Kidney epithelial cell (primary cell): ENCODE data around the gene UPK2. TPM values are rescaled to one million over a fixed set of nuclear protein-coding genes. Genes with fewer than 3 reads are reported as not detected.
A peak's percentile ranks its signal among the peaks of the same experiment; 100 is the strongest.

Source experiments
- DNase-seq: peaks from one replicate; pipeline ENCODE4 v3.0.0-alpha.2; 2010; ENCODE audit warnings: low read depth
- H3K27me3 ChIP-seq: 2 replicates; pipeline ENCODE4 v1.6.0; 2011; ENCODE audit warnings: low read length; ENCODE audit not compliant: control insufficient read depth, insufficient read depth
- H3K36me3 ChIP-seq: 2 replicates; pipeline ENCODE4 v1.5.1; 2011; ENCODE audit warnings: low read length; ENCODE audit not compliant: control insufficient read depth, insufficient read depth
- H3K4me3 ChIP-seq: 2 replicates; pipeline ENCODE4 v1.5.1; 2011; ENCODE audit warnings: low read depth, mild to moderate bottlenecking, control low read depth, low read length
- total RNA-seq: library from RNA; depleted of rRNA; stranded (reverse); fragments of >200 nt; gene quantifications from 2 replicates; pipeline ENCODE4 v1.2.3, GENCODE V29; 2015
- TF ChIP-seq, protein P1 (sequence below): IDR thresholded peaks from 2 replicates; pipeline ENCODE4 v1.5.1; 2011; ENCODE audit warnings: mild to moderate bottlenecking, moderate library complexity, low read length, control low read depth, inconsistent platforms; ENCODE audit not compliant: insufficient read depth, poor library complexity, severe bottlenecking

Gene UPK2
- total RNA-seq, 1 donor from 2014 or later: 0.25 TPM

- Histone ChIP-seq H3K4me3 (peak overlapping the region; percentile 90), H3K36me3 (peaks cover 1% of the 10 kb centered on the region), H3K27me3 (no peaks in the 10 kb centered on the region)
- TF ChIP-seq, protein P1, sequence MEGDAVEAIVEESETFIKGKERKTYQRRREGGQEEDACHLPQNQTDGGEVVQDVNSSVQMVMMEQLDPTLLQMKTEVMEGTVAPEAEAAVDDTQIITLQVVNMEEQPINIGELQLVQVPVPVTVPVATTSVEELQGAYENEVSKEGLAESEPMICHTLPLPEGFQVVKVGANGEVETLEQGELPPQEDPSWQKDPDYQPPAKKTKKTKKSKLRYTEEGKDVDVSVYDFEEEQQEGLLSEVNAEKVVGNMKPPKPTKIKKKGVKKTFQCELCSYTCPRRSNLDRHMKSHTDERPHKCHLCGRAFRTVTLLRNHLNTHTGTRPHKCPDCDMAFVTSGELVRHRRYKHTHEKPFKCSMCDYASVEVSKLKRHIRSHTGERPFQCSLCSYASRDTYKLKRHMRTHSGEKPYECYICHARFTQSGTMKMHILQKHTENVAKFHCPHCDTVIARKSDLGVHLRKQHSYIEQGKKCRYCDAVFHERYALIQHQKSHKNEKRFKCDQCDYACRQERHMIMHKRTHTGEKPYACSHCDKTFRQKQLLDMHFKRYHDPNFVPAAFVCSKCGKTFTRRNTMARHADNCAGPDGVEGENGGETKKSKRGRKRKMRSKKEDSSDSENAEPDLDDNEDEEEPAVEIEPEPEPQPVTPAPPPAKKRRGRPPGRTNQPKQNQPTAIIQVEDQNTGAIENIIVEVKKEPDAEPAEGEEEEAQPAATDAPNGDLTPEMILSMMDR: no peak
- DNase-seq: peak; percentile 62
Observed at GRCh38 chr11:118998822-118999221, 42.7 kb downstream of the UPK2 start.

DNA sequence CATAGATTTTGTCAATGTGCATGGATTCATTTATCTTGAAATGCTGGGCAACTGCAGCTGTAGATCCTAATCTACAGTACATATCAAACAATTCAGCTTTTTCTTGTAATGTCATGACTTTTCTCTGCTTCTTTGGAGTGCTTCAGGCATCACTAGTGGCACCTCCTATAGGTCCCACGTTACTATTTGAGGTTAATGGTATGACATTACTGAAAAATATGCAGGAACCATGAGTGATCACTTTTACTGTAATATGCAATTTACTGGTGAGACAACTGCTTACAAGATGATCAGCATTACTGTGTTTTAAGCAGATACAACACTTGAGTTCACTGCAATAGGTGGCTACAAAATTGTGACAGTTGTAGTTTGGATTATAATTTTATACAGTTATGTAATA lies 44.8 kb downstream of the UPK2 start:
- Histone ChIP-seq H3K36me3 (peaks cover 1% of the 10 kb centered on the region), H3K4me3 (no peak overlapping the region), H3K27me3 (no peaks in the 10 kb centered on the region)
- TF ChIP-seq, protein P1: no peak
- DNase-seq: no peak

- Histone ChIP-seq H3K4me3 (no peak overlapping the region), H3K27me3 (no peaks in the 10 kb centered on the region), H3K36me3 (peaks cover 3% of the 10 kb centered on the region)
- DNase-seq: no peak
- TF ChIP-seq, protein P1: no peak
Observed at GRCh38 chr11:119006656-119007055, 50.6 kb downstream of the UPK2 start.

Other genes with a start within 250 kb of the UPK2 start
- 77.4 and 104 TPM in 2 replicates for gene DDX6, start 165.1 kb upstream of the UPK2 start, total RNA-seq
- under 0.01 and 0.14 TPM in 2 replicates for gene CXCR5, start 72.4 kb upstream of the UPK2 start, total RNA-seq
- 48.3 and 51.9 TPM in 2 replicates for gene BCL9L, start 30.4 kb upstream of the UPK2 start, total RNA-seq
- gene FOXR1, start 15.5 kb downstream of the UPK2 start, total RNA-seq: not detected in 2 replicates
- 25.4 and 29.8 TPM in 2 replicates for gene CENATAC, start 41.8 kb downstream of the UPK2 start, total RNA-seq
- 1,597 and 2,068 TPM in 2 replicates for gene RPS25, start 62.0 kb downstream of the UPK2 start, total RNA-seq
- gene TRAPPC4, start 62.5 kb downstream of the UPK2 start, total RNA-seq: 61.2 and 72.6 TPM in 2 replicates
- gene SLC37A4, start 74.6 kb downstream of the UPK2 start, total RNA-seq: 20.7 and 27.9 TPM in 2 replicates
- 280 and 303 TPM in 2 replicates for gene HYOU1, start 100.9 kb downstream of the UPK2 start, total RNA-seq
- 30.7 and 39.0 TPM in 2 replicates for gene VPS11, start 111.5 kb downstream of the UPK2 start, total RNA-seq
- gene HMBS, start 128.6 kb downstream of the UPK2 start, total RNA-seq: 27.7 and 29.7 TPM in 2 replicates
- gene DPAGT1, start 145.6 kb downstream of the UPK2 start, total RNA-seq: 16.4 and 26.6 TPM in 2 replicates
- 11.8 and 12.7 TPM in 2 replicates for gene C2CD2L, start 151.0 kb downstream of the UPK2 start, total RNA-seq
- 25.0 and 28.8 TPM in 2 replicates for gene HINFP, start 165.3 kb downstream of the UPK2 start, total RNA-seq
- gene ABCG4, start 192.8 kb downstream of the UPK2 start, total RNA-seq: 0.13 and 0.82 TPM in 2 replicates
- 10.6 and 15.0 TPM in 2 replicates for gene NLRX1, start 212.4 kb downstream of the UPK2 start, total RNA-seq
- gene NHERF4, start 229.2 kb downstream of the UPK2 start, total RNA-seq: not detected in 2 replicates